ENCODE measurements around the gene CBFB.

CBFB gene

DNA sequence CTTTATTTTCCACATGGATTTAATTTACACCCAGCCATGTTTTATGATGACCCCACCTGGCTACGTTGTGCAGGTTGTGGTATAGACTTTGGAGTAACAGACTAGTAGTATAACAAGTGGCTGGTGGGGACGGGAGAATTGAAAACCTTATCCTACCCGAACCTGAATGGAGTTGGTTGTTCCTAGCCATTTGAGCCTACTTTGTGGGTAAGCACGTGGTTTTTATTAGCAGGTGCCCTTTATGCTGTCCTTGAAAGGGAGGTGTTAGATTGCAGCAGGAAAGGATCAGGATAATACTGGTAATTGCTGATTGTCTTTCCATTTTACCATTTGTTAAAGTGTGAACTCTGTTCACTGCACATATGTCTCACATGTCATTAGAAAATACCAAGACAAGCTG is 48.9 kb downstream of the CBFB start:
- H3K4me3 ChIP-seq (replicated peaks; ENCODE audit: low read depth, low read length), result no peak overlapping the region
- no peak for DNase-seq (ENCODE audit: extremely low read depth, low read depth)
- TF ChIP-seq, protein P1, sequence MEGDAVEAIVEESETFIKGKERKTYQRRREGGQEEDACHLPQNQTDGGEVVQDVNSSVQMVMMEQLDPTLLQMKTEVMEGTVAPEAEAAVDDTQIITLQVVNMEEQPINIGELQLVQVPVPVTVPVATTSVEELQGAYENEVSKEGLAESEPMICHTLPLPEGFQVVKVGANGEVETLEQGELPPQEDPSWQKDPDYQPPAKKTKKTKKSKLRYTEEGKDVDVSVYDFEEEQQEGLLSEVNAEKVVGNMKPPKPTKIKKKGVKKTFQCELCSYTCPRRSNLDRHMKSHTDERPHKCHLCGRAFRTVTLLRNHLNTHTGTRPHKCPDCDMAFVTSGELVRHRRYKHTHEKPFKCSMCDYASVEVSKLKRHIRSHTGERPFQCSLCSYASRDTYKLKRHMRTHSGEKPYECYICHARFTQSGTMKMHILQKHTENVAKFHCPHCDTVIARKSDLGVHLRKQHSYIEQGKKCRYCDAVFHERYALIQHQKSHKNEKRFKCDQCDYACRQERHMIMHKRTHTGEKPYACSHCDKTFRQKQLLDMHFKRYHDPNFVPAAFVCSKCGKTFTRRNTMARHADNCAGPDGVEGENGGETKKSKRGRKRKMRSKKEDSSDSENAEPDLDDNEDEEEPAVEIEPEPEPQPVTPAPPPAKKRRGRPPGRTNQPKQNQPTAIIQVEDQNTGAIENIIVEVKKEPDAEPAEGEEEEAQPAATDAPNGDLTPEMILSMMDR (IDR thresholded peaks at IDR 0.05; ENCODE audit: low read depth, low read length, missing control alignments), result no peak

- TF ChIP-seq, protein P1 (IDR thresholded peaks at IDR 0.05; ENCODE audit: low read depth, low read length, missing control alignments), result no peak
- H3K4me3 ChIP-seq (replicated peaks; ENCODE audit: low read depth, low read length), result no peak overlapping the region
- no peak for DNase-seq (ENCODE audit: extremely low read depth, low read depth)
These were observed 53.2 kb downstream of the CBFB start for GRCh38 chr16:67082100-67082499.

DNA sequence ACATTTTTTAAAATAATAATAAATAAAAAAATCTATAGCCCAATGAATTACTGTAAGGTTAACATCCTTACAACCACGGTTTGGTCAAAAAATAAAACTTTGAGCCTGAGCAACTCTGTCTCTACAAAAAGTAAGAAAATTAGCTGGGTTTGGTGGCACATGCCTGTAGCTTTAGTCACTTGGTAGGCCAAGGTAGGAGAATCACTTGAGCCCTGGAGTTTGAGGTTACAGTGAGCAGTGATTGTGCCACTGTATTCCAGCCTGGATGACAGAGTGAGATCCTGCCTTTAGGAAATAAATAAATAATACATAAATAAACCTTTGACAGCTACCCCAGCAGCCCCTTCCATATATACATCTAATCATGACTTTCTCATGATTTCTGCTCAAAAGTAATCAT is 53.9 kb downstream of the CBFB start:
- DNase-seq (ENCODE audit: extremely low read depth, low read depth), result no peak
- no peak overlapping the region for H3K4me3 ChIP-seq (replicated peaks; ENCODE audit: low read depth, low read length)
- TF ChIP-seq, protein P1 (IDR thresholded peaks at IDR 0.05; ENCODE audit: low read depth, low read length, missing control alignments), result no peak

DNA sequence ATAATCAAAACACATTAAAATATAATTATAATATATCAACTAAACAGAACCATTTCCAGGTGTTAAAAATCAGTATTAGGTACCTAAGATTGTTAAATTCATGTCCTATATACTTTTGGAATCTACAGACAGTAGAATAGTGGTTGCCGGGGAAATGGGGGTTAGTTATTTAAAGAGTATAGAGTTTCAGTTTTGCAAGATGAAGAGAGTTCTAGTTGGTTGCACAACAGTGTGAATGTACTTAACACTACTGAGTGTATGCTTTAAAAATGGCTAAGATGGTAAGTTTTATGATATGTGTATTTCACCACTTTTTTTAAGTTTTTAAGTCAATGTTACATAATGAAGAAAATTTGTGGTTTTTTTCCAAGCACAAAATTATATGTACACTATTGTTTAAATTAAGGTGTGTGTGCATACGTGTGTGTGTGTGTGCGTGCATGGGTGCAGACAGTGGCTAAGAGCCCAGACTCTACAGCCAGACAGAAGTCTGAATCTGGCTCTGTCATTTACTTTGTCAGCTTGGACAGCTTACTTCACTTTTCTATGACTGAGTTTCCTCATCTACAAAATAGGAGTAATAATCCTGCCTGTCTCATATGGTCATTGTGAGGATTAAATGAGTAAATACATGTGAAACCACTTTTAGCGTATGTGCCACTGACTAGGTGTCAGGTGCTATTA is 55.5 kb downstream of the CBFB start:
- DNase-seq (ENCODE audit: extremely low read depth, low read depth), result no peak
- TF ChIP-seq, protein P1 (IDR thresholded peaks at IDR 0.05; ENCODE audit: low read depth, low read length, missing control alignments), result no peak
- no peak overlapping the region for H3K4me3 ChIP-seq (replicated peaks; ENCODE audit: low read depth, low read length)

DNA sequence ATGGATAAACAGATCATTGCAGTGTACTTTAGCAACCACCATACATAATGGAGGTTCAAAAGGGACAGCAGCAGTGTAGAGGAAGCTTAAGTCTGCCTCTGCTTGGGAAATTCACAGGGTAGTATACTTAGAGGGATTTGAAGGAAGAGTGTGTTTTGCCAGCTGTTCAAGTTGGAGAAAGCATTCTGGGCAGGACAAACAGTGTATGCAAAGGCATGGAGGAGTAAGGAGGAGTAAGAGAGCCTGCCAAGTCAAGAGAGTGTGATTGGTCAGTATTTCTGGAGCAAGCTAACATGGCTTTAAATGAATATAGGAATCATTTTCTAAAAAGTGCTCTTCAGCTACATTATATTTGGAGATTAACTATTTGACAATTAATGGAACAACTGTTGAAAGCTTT is 57.9 kb downstream of the CBFB start:
- TF ChIP-seq, protein P1 (IDR thresholded peaks at IDR 0.05; ENCODE audit: low read depth, low read length, missing control alignments), result no peak
- no peak overlapping the region for H3K4me3 ChIP-seq (replicated peaks; ENCODE audit: low read depth, low read length)
- no peak for DNase-seq (ENCODE audit: extremely low read depth, low read depth)

DNA sequence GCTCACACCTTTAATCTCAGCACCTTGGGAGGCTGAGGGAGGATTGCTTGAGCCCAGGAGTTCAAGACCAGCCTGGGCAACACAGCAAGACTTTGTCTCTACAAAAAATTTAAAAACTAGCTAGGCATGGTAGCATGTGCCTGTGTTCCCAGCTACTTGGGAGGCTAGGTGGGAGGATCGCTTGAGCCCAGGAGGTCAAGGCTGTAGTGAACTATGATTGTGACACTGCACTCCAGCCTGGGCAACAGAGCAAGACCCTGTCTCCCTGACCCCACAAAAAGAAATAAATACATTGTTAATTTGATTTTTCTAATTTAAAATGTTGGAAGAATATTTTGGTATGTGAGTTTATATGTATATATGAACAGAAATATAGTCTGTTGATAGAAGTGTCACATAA is 58.3 kb downstream of the CBFB start:
- TF ChIP-seq, protein P1 (IDR thresholded peaks at IDR 0.05; ENCODE audit: low read depth, low read length, missing control alignments), result no peak
- no peak overlapping the region for H3K4me3 ChIP-seq (replicated peaks; ENCODE audit: low read depth, low read length)
- no peak for DNase-seq (ENCODE audit: extremely low read depth, low read depth)

- DNase-seq (ENCODE audit: extremely low read depth, low read depth), result no peak
- TF ChIP-seq, protein P1 (IDR thresholded peaks at IDR 0.05; ENCODE audit: low read depth, low read length, missing control alignments), result no peak
- H3K4me3 ChIP-seq (replicated peaks; ENCODE audit: low read depth, low read length), result no peak overlapping the region
These were observed 58.9 kb downstream of the CBFB start for GRCh38 chr16:67087803-67088202.
